HCT116 (cell line): Measurements from ENCODE around the gene SYNE3. TPM values are rescaled to one million over a fixed set of nuclear protein-coding genes. Genes with fewer than 3 reads are reported as not detected.

Experiments used
- ATAC-seq: fragments of 200-7000 bp; cut with Tn5 transposase; 2 replicates; pipeline ENCODE4 v1.9.1; 2020; ENCODE audit warnings: mild to moderate bottlenecking, moderate library complexity
- BruUV-seq: library from RNA; stranded (reverse); fragments of 400-500 nt; replicated peaks from 2 replicates; lab custom pipeline; 2021; lab: Mats Ljungman, UMichigan
- CTCF ChIA-PET: fragments of 300-600 bp; sonication (Branson Sonifier 250); formaldehyde crosslinking; loops from one replicate; lab custom pipeline; 2021; ENCODE audit warnings: antibody characterized with exemption; lab: Charles Lee
- POLR2A ChIA-PET: fragments of 300-600, 350-600 bp; sonication (Branson Sonifier 250); formaldehyde crosslinking; loops from one replicate; lab custom pipeline; 2021; ENCODE audit warnings: antibody characterized with exemption; lab: Charles Lee
- RAD21 ChIA-PET, 2 experiments: fragments of 300-600 bp; sonication (Branson Sonifier 250); formaldehyde crosslinking; loops; one replicate each; lab custom pipeline; 2023; ENCODE audit warnings: low total read pairs in 2 of 2; ENCODE audit not compliant: uncharacterized antibody in 2 of 2, unreplicated experiment in 2 of 2, low non-redundant PET in 1 of 2; lab: Charles Lee
- DNase-seq: peaks from one replicate; pipeline ENCODE4 v3.0.0-alpha.2; 2010; ENCODE audit warnings: low read depth, low spot score
- H2AFZ ChIP-seq: fragments of 200-600 bp; shearing (Covaris generic), sonication (generic); 2 replicates; pipeline ENCODE4 v1.6.1; 2017; ENCODE audit warnings: low read depth, mixed run types, mixed read lengths, antibody characterized with exemption, low read length; ENCODE audit not compliant: poor library complexity, severe bottlenecking
- H3K27ac ChIP-seq: 2 replicates; pipeline ENCODE4 v1.5.1; 2012; ENCODE audit warnings: low read depth, low read length
- H3K27me3 ChIP-seq: fragments of 200-600 bp; sonication (generic); 2 replicates; pipeline ENCODE4 v1.6.1; 2016; ENCODE audit warnings: mixed run types, low read length, mixed read lengths; ENCODE audit not compliant: insufficient read depth
- H3K36me3 ChIP-seq, 2 experiments: fragments of 200-500 bp in 1 of 2; fragments of 200-600 bp in 1 of 2; sonication (Bioruptor generic) in 1 of 2; sonication (generic) in 1 of 2; 2 replicates each; pipeline versions ENCODE4 v1.5.1 to v1.6.1; 2014 to 2016; ENCODE audit warnings: low read length in 2 of 2, inconsistent platforms in 1 of 2, mixed read lengths in 1 of 2, mixed run types in 1 of 2; ENCODE audit not compliant: insufficient read depth in 2 of 2, control insufficient read depth in 1 of 2
- H3K4me1 ChIP-seq, 2 experiments: fragments of 200-600 bp in 1 of 2; sonication (generic) in 1 of 2; 2 replicates each; pipeline versions ENCODE4 v1.5.1 to v1.6.1; 2012 to 2017; ENCODE audit warnings: low read length in 2 of 2, inconsistent platforms in 1 of 2, mild to moderate bottlenecking in 1 of 2, mixed read lengths in 1 of 2, mixed run types in 1 of 2, moderate library complexity in 1 of 2; ENCODE audit not compliant: insufficient read depth in 2 of 2, control insufficient read depth in 1 of 2
- H3K4me2 ChIP-seq: fragments of 200-600 bp; sonication (generic); 2 replicates; pipeline ENCODE4 v1.6.1; 2017; ENCODE audit warnings: mixed run types, low read length, mixed read lengths
- H3K4me3 ChIP-seq, 2 experiments: fragments of 200-600 bp in 1 of 2; sonication (generic) in 1 of 2; replicated peaks in 1 of 2; 2 replicates each; pipeline ENCODE4 v1.5.1; 2011 to 2016; ENCODE audit warnings: low read length in 2 of 2, control low read depth in 1 of 2, low read depth in 1 of 2, mild to moderate bottlenecking in 1 of 2, mixed read lengths in 1 of 2, mixed run types in 1 of 2
- H3K79me2 ChIP-seq: fragments of 200-600 bp; sonication (generic); 2 replicates; pipeline ENCODE4 v1.6.1; 2017; ENCODE audit warnings: mild to moderate bottlenecking, mixed run types, low read length, moderate library complexity, mixed read lengths; ENCODE audit not compliant: insufficient read depth
- H3K9ac ChIP-seq: fragments of 200-600 bp; sonication (generic); 2 replicates; pipeline ENCODE4 v1.6.1; 2016; ENCODE audit warnings: low read length, mixed read lengths
- H3K9me2 ChIP-seq: fragments of 200-600 bp; sonication (generic), shearing (Covaris generic); 2 replicates; pipeline ENCODE4 v1.6.1; 2017; ENCODE audit warnings: mixed run types, mild to moderate bottlenecking, moderate library complexity; ENCODE audit not compliant: insufficient read depth
- H3K9me3 ChIP-seq, 2 experiments: fragments of 200-500 bp in 1 of 2; fragments of 200-600 bp in 1 of 2; sonication (Bioruptor generic) in 1 of 2; sonication (generic) in 1 of 2; 2 replicates each; pipeline ENCODE4 v1.6.1; 2014 to 2017; ENCODE audit warnings: low read length in 2 of 2, mixed read lengths in 2 of 2, inconsistent platforms in 1 of 2, low read depth in 1 of 2, mild to moderate bottlenecking in 1 of 2, mixed run types in 1 of 2, moderate library complexity in 1 of 2; ENCODE audit not compliant: control insufficient read depth in 1 of 2, insufficient read depth in 1 of 2
- H4K20me1 ChIP-seq: fragments of 200-600 bp; sonication (generic), shearing (Covaris generic); 2 replicates; pipeline ENCODE4 v1.6.1; 2017; ENCODE audit warnings: mixed run types, mild to moderate bottlenecking, moderate library complexity; ENCODE audit not compliant: insufficient read depth
- ATF3 ChIP-seq: IDR thresholded peaks from 2 replicates; pipeline ENCODE4 v1.6.1; 2012
- CTCF ChIP-seq, 3 experiments: fragments of 200-600 bp in 1 of 3; sonication (generic) in 1 of 3; IDR thresholded peaks in 2 of 3; conservative IDR thresholded peaks in 1 of 3; 2 replicates each; pipeline ENCODE4 v1.5.1; 2012 to 2017; ENCODE audit warnings: low read depth in 2 of 3, low read length in 2 of 3, antibody characterized with exemption in 1 of 3, borderline replicate concordance in 1 of 3, control low read depth in 1 of 3, mild to moderate bottlenecking in 1 of 3, mixed read lengths in 1 of 3, mixed run types in 1 of 3, moderate library complexity in 1 of 3; ENCODE audit not compliant: insufficient read depth in 1 of 3
- EGR1 ChIP-seq: IDR thresholded peaks from 2 replicates; pipeline ENCODE4 v1.6.1; 2012; ENCODE audit warnings: low read depth
- EZH2phosphoT487 ChIP-seq: fragments of 200-600 bp; IDR thresholded peaks from 2 replicates; pipeline ENCODE4 v1.6.1; 2018; ENCODE audit warnings: antibody characterized with exemption, borderline replicate concordance
- JUND ChIP-seq: IDR thresholded peaks from 2 replicates; pipeline ENCODE4 v1.6.1; 2012
- POLR2A ChIP-seq: IDR thresholded peaks from 2 replicates; pipeline ENCODE4 v1.7.0; 2011; ENCODE audit warnings: borderline replicate concordance; ENCODE audit not compliant: insufficient read depth, insufficient read length; ENCODE audit errors: extremely low read depth
- POLR2AphosphoS5 ChIP-seq: IDR thresholded peaks from 2 replicates; pipeline ENCODE4 v1.6.1; 2011; ENCODE audit warnings: mild to moderate bottlenecking, low read depth, low read length, moderate library complexity
- RAD21 ChIP-seq: IDR thresholded peaks from 2 replicates; pipeline ENCODE4 v1.6.1; 2012; ENCODE audit warnings: low read depth, mild to moderate bottlenecking
- REST ChIP-seq: IDR thresholded peaks from 2 replicates; pipeline ENCODE4 v1.6.1; 2012; ENCODE audit warnings: low read depth
- YY1 ChIP-seq: IDR thresholded peaks from 2 replicates; pipeline ENCODE4 v1.6.1; 2011; ENCODE audit warnings: low read length, low read depth, moderate library complexity, mild to moderate bottlenecking; ENCODE audit not compliant: insufficient replicate concordance; ENCODE audit errors: extremely low read depth
- ZFX ChIP-seq: fragments of 450-650 bp; IDR thresholded peaks from 2 replicates; pipeline ENCODE4 v1.6.1; 2017
- intact Hi-C: fragments of 100-400 bp; cut with micrococcal nuclease; formaldehyde crosslinking; loops from 2 replicates; pipeline ENCODE4 v1.10.0; 2022
- total RNA-seq: library from RNA; stranded (reverse); gene quantifications from one replicate; pipeline ENCODE4 v1.2.1, GENCODE V29; 2021; ENCODE audit not compliant: unreplicated experiment

SYNE3 gene
- total RNA-seq, 1 experiment from 2014 or later, result 3.6 TPM

GRCh38 chr14:95515596-95516552, 576 bp downstream of the SYNE3 start:
- Histone ChIP-seq H3K36me3 (no peaks in the 10 kb centered on the region), H3K9ac (peak overlapping the region; percentile 55), H3K9me2 (no peaks in the 10 kb centered on the region), H3K27me3 (no peaks in the 10 kb centered on the region), H3K4me1 (peaks cover 22 to 44% of the 10 kb centered on the region in 2 experiments), H3K4me3 (peak overlapping the region; percentile 50 to 61), H3K4me2 (peak overlapping the region; percentile 92), H2AFZ (peak overlapping the region; percentile 68), H3K9me3 (no peaks in the 10 kb centered on the region), H4K20me1 (no peaks in the 10 kb centered on the region), H3K27ac (no peak overlapping the region), H3K79me2 (no peaks in the 10 kb centered on the region)
- RAD21 ChIA-PET, result no interaction called here
- DNase-seq (no peak), ATAC-seq (peak; percentile 90)
- no peak for TF ChIP-seq POLR2A
- peak in 2 of 3 experiments; percentile 43 to 46; a peak in 4 of 6 replicates for TF ChIP-seq CTCF (IDR thresholded peaks at IDR 0.05 in 2 of 3, conservative IDR thresholded peaks at IDR 0.05 in 1 of 3; ENCODE audit: borderline replicate concordance in 1 of 3, insufficient read depth in 1 of 3, low read depth in 2 of 3, low read length in 2 of 3)
- 0 out of 2 replicates have a peak, but pooled peaks have one; percentile 35 for TF ChIP-seq EGR1
- CTCF ChIA-PET, result interaction anchor here (0.6 to 3.3 kb wide), 7 partner anchors 12 to 73 kb away, joined by 3 to 15 read pairs (median 3); no protein-coding TSS in a partner anchor
- TSS peak; percentile 32 for BruUV-seq
- POLR2A ChIA-PET, result interaction anchor here (0.6 kb wide), 1 partner anchor 15 kb away, joined by 5 read pairs; no protein-coding TSS in a partner anchor
- intact Hi-C loops, result loop anchor here (5.0 kb wide), 1 partner anchor 249 kb away; no protein-coding TSS in a partner anchor

- no peaks in the 10 kb centered on the region for H3K27me3 ChIP-seq
- H3K9me2 ChIP-seq, result no peaks in the 10 kb centered on the region
- POLR2A ChIA-PET, result no interaction called here
- H2AFZ ChIP-seq, result no peak overlapping the region
- H3K79me2 ChIP-seq, result no peaks in the 10 kb centered on the region
- 0 out of 2 replicates have a peak overlapping the region, but pooled peaks have one; percentile 55 for H3K9ac ChIP-seq
- ATAC-seq, result no peak
- no peaks in the 10 kb centered on the region for H3K9me3 ChIP-seq
- no peaks in the 10 kb centered on the region for H3K36me3 ChIP-seq
- peak overlapping the region; percentile 92 for H3K4me2 ChIP-seq
- H3K4me3 ChIP-seq, result no peak overlapping the region
- H4K20me1 ChIP-seq, result no peaks in the 10 kb centered on the region
- intact Hi-C loops, result loop anchor here (5.0 kb wide), 1 partner anchor 248 kb away; no protein-coding TSS in a partner anchor
- peaks cover 18 to 39% of the 10 kb centered on the region in 2 experiments for H3K4me1 ChIP-seq
- BruUV-seq, result no TSS peak
- RAD21 ChIA-PET, result no interaction called here
- DNase-seq, result no peak
- CTCF ChIA-PET, result interaction anchor here (1.1 to 3.3 kb wide), 3 partner anchors 12 to 72 kb away, joined by 3 to 15 read pairs (median 3); no protein-coding TSS in a partner anchor
- no peak overlapping the region for H3K27ac ChIP-seq
- no peak for TF ChIP-seq EGR1
- no peak for TF ChIP-seq POLR2AphosphoS5
- no peak for TF ChIP-seq EZH2phosphoT487
- TF ChIP-seq JUND, result no peak
- no peak for TF ChIP-seq RAD21
- no peak for TF ChIP-seq POLR2A
- no peak for TF ChIP-seq ATF3
- TF ChIP-seq ZFX, result no peak
- no peak for TF ChIP-seq REST
- no peak for TF ChIP-seq YY1
- TF ChIP-seq, all 23 proteins: peak for 0
Observed at GRCh38 chr14:95515080-95515489, 1.4 kb downstream of the SYNE3 start.
